ENCODE data around the gene PLA2G2D.

DNA sequence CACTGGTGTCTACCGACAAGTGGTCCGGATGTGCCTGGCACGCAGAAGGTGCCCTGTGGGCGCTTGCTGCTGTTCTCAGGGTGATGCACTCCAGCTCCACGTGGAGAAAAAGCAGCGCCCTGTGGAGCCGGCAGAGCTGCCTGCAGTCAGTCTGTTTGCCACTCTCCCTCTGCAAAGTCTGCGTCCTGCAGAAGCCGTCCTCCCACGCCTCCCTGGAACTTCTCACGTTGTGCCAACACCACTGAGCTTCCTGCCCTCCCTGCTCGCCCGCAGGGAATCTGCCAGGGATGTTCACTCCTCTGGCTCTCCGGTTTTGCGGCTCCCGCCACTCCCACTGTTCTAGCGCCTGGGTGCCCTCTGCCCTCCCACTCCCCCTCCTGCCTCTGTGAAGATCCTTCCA, 46.7 kb upstream of the PLA2G2D start:
- TF ChIP-seq, protein P1, sequence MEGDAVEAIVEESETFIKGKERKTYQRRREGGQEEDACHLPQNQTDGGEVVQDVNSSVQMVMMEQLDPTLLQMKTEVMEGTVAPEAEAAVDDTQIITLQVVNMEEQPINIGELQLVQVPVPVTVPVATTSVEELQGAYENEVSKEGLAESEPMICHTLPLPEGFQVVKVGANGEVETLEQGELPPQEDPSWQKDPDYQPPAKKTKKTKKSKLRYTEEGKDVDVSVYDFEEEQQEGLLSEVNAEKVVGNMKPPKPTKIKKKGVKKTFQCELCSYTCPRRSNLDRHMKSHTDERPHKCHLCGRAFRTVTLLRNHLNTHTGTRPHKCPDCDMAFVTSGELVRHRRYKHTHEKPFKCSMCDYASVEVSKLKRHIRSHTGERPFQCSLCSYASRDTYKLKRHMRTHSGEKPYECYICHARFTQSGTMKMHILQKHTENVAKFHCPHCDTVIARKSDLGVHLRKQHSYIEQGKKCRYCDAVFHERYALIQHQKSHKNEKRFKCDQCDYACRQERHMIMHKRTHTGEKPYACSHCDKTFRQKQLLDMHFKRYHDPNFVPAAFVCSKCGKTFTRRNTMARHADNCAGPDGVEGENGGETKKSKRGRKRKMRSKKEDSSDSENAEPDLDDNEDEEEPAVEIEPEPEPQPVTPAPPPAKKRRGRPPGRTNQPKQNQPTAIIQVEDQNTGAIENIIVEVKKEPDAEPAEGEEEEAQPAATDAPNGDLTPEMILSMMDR (IDR thresholded peaks at IDR 0.05): no peak
- TF ChIP-seq POLR2AphosphoS5 (IDR thresholded peaks at IDR 0.05): no peak
- no peak for TF ChIP-seq POLR2A (IDR thresholded peaks at IDR 0.05)

All from upper lobe of left lung (tissue), 4 donors.